A172 (cell line): Measurements from ENCODE around the gene RALBP1. TPM values are rescaled to one million over a fixed set of nuclear protein-coding genes. Genes with fewer than 3 reads are reported as not detected.
A peak's percentile ranks its signal among the peaks of the same experiment; 100 is the strongest.

Experiments
- DNase-seq: peaks from one replicate; pipeline ENCODE4 v3.0.0-alpha.2; 2015; ENCODE audit warnings: low spot score
- total RNA-seq: library from RNA; depleted of rRNA; stranded (reverse); fragments of >200 nt; shearing (Covaris generic); gene quantifications from 2 replicates; pipeline ENCODE4 v1.2.3, GENCODE V29; 2014

Gene RALBP1
- total RNA-seq, 1 experiment from 2014 or later: 79.5 TPM

DNA sequence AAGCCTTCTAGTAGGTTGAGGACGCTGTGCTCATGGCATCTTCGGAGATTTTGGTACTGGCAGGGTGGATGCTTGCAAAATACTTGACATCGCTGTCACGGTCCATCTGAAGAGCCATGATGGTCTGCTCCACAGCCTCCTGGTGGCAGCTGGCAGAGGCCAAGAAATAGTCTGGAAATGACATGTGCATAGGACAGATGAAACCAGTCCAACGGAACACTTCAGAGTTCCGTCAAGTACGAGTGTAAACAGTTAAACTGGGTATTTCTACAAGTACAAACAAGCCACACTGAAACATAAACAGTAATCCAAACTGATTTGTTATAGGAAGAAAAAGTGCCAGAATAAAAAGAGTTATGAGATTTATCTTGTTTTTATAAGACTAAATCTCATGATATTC, 72.5 kb downstream of the RALBP1 start:
- DNase-seq: no peak

DNA sequence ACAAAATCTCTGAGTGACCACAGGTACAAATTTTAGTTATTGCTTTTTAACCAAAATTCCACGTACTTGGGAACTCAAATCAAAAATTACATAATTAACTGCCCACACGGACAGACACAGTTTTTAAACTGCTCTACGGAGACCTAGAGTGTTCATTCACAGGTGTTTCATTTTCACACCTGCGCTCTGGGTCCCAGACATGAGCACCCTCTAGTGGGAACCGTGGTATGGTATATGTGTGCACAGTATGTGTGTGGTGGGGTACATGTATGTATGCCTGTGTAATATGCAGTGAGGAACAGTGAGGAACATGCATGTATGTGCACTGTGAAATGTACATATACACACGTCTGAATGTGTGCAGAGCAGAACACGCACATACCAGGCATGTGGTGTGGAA, 74.1 kb downstream of the RALBP1 start:
- no peak for DNase-seq

DNA sequence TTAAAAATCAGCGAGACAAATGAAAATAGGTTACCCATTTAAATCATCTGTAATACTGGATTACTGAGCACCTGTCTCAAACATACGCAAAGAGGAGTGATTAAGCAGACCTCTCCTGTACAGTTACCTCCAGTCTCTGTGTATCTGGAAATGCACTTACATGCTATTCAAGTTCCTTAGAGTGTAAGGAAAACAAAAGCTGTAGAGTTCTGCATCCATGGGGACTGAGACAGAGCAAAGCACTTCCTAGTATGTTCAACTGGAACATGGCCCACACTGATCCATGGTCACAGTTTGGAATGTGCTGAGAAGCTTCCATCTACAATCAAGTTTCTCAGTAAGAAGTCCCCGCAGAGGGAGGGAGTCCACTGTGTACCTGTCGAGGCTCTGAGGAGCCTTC, 75.1 kb downstream of the RALBP1 start:
- DNase-seq: no peak

DNA sequence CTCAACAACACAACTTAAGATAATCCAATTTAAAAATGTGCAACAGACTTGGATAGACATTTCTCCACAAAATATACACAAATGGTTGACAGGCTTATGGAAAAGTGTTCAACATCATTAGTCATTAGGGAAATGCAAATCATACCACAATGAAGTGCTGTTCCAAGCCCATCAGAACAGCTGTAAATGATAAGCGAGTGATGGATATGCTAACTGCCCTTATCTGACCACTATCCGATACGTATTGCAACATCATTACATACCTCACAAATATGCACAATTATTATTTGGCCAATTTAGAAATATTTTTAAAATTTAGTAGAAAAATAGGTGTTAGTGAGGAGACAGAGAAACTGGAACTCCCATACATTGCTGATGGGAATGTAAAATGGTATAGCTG, 76.9 kb downstream of the RALBP1 start:
- no peak for DNase-seq

DNA sequence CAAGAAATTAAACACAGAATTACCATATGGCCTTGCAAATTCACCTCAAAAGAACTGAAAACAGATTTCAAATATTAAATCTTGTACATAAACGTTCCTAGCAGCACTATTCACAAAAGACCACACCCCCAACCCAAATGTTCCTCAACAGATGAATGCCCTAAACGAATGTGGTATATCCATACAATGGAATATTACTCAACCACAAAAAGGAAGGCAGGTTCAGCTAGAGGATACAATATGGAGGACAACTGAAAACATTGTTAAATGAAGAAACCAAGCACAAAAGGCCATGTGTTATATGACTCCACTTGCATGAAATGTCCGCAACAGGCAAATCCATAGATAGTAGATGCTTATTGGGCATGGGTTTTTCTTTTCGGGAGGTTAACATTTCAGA, 77.3 kb downstream of the RALBP1 start:
- DNase-seq: no peak

DNA sequence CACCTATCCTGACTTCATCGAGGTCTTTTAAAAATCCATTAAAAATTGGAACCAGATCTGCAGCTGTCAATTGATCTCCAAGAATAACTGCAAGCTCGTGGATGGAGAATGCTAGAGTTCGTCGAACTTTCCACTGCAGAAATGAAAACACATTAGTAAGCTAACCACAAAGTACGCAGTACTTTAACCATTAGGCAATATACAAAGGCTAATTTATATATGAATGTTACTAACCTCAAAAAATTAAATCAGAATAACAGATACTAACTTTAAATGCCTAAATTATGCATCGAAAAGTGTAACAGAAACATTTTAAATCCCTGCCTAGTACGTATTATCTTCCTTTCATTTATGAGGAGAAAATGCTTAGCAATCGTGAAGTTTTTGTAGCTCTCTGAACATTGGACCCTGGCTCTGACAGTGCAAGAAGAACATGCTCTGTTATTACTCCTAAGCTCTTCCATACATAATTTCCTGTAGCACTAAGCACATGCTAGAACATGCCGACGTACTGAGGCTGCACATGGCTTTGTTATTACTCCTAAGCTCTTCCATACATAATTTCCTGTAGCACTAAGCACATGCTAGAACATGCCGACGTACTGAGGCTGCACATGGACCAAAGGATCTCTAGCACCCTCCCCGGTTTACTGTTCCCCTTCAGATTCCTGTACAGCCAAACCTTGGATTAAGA, 82.1 kb downstream of the RALBP1 start:
- DNase-seq: no peak

DNA sequence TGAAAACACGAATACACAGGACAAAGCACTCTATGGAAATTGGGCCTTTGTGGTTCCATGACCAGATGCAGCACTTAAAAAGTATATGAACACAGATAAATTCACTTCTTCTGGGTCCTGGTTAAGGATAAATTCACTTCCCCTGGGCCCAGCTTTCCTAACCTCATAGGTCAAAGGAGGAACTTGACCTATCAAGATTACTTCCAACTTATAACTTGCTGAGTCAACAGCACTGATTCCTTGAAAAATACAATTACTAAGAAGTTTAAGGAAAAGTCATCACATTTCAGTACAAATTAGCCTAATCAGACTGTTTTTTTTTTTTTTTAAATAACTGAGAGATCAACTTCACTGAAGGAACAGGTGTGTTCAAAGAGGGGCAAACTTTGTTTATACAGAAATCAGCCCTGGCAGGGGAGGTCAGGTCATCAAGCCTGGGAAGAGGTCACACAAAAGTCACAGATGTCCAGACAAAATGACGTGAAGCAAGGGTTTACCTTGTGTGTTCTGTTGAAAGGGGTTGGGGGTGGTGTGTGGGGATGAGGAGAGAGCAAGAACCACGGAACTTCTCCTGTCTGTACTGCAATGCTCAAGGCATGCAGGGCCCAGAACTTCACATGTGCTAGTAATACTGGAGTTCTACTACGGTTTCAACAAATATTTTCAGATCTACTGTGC, 83.2 kb downstream of the RALBP1 start:
- DNase-seq: no peak

DNA sequence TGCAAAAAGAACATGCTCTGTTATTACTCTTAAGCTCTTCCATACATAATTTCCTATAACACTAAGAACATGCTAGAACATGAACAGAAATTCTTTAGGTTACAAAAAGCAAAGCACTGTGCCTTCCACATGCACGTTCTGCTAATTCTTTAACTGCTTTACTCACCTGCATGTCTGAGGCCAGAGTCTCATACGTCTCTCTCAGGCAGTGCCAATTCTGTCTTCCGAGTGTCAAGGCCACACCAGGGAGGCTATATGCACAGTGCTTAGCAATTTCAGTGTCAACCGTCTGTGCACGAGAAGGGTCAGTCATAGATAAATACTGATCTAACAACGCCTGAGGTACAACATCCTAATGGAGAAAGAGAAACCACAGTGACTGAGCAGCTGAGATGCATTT, 83.9 kb downstream of the RALBP1 start:
- no peak for DNase-seq

DNA sequence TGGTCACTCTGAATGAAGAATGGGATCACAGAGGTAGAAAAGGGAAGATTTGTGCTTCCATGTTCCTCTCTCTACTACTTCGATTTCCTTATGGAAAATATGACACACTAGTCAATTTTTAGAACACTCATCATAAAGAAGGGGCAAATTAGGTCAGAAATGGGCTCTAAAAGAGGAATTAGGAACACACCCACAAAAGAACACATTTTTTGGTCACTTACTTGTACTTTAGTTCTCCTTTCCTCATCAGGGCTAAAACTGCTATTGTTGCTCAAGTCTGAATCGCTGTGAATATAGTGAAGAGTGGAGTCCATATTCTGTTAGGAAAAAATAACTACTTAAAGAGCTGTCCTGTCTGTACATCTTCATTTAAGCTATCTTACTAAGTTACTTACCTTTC, 86.4 kb downstream of the RALBP1 start:
- DNase-seq: no peak

DNA sequence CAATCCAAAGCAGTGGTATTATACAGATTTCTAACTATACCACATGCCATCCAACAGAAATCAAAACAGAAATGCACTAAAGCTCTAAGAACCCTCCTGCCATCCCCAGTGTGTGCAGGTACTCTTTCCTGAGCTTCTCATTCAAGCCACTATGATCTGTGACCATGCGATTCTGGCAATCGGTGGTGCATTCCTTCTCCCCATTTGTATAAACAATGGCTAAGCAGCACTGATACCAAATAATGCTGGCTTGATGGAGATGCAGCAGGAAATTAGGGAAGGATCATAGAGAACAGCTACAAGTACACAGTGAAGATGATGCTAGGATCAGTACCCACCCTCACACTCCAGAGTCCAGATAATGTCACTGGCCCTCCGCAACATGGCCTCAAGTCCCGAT, 87.3 kb downstream of the RALBP1 start:
- DNase-seq: no peak

DNA sequence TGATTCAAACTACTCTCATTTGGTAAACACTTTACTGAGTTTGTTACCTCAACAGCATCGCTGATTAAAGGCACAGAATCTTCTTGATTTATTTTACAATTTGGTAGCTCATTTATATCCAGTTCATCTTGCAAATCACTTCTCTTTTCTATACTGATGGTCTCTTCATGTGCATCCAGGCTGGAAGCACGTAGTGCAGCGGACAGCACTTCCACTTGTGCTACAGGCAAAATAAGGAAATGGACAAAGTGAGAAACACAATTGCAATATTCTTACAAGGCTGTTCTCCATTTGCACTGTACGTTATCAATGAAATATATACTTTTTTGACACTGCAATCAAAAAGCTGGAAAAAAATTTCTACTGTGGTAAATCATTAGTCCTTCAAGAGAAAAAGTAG, 88.0 kb downstream of the RALBP1 start:
- no peak for DNase-seq

DNA sequence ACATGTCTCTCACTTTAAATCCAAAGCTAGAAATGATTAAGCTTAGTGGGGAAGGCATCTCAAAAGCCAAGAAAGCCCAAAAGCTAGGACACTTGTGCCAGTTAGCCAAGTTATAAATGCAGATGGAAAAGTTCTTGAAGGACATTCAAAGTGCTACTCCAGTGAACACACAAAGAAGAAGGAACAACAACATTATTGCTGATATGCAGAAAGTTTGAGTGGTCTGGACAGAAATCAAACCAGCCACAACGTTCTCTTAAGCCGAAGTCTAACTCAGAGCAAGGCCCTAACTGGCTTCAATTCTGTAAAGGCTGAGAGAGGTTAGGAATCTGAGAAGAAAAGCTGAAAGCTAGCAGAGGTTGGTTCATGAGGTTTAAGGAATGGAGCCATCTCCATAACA, 90.1 kb downstream of the RALBP1 start:
- no peak for DNase-seq

DNA sequence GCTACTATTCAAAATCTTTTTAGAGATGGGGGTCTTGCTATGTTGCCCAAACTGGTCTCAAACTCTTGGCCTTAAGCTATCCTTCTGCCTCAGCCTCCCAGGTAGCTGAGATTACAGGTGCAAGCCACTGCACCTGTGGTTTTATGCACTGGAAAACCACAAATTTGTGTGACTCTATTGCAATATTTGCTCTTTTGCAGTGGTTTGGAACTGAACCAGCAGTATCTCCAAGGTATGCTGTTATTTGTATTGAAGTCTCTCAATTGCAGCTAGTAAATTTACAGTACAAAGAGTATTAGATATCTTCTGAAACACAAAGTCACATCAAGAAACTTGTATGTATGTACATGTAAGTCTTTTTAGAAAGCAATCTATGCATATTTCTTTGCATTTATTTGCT, 92.9 kb downstream of the RALBP1 start:
- DNase-seq: no peak

DNA sequence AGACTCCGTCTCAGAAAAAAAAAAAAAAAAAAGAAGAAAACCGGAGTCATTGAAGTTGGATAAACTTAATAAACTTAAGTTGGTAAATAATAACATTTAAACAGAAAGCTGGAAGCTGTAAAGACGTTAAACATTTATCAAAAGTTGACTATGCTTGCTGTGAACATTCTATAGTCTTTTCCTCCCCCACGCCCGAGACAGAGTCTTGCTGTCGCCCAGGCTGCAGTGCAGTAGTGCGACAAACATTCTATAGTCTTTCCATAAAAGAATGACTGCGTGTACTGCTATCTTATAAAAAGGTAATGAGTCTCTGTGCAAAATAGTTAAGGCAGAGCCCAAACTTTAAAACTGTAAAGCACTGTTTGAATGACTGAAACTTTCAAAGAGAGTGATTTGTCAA, 93.9 kb downstream of the RALBP1 start:
- DNase-seq: no peak

DNA sequence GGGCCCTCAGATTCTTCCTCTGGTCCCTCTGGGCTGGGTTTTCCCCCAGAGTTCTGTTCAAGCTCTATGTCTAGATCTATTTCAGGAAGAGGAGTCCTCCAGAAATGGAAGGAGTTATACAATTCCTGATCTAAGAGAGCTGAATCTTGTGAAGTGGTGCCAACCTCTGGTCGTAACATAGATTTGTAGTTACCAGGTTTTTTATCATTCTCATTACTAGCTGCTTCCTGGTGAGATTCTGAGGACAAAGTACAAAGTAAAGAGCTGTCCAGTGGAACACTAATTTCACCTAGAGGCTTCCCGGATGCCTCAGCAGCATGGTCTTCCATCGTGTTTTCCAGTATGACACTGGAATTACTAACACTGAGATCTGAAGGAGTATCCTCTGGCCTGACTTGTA, 94.9 kb downstream of the RALBP1 start:
- DNase-seq: no peak

DNA sequence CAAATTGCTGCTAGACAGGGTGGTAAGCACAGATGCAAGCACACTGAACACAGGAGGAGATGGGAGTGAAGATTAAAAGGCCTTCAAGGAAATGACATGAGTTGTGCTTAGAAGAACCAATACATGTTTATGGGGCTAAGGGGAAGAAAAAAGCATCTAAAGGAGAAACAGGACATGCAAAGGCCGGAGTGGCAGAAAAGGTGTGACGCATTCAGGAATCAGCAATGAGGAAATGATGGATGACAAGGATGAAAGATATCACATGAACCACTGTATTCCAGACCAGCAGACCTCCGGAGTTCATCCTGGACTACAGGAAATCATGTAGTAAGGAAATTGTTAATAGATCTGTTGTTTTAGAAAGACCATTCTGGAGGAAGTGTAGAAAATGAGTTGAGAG, 96.2 kb downstream of the RALBP1 start:
- DNase-seq: no peak

DNA sequence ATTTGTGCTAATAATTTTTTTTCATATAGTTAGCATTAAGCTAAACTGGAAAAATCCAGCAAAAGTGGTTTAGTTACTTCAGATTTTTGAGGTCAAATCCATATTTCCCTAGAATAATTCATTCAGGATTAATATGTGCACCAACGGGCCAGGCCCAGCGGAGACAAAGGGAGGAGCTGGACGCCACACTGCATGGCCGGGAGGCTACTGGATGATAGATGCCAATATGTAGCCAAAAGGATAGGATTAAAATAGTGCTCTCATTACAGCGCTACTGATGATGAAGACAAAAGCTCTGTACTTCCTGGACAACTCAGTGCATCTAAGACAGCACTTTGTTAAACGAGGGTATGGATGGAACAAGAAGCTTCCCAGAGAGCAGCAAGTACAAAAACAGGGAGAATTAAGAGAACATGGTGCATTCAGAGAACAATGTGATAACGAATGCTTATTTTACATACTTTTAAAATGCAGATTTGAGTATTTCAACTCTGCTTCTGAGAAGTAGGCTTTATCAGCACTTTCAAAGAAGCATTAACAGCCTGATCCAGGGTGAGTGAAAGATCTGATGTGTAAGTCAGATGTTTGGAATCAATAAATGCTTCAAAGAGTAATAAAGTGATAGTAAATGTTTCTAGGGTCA, 99.3 kb downstream of the RALBP1 start:
- no peak for DNase-seq

DNA sequence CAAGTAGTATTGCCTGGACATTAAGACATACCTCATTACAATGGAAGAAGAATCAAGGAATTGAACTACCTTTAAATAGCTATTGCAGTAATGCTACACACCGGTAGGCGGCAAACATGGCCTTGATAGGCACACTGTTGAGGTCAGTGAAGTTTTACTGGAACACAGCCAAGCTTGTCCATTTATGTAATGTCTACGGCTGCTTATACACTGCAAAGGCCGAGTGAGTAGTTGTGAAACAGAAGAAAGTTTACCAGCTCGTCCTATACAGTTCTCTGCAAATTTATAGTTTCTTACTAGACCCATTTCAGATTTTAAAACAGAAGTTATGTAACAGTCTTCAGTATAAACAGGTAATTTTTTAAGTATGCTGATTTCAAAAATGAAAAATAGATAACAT, 100.2 kb downstream of the RALBP1 start:
- peak; percentile 89 for DNase-seq

DNA sequence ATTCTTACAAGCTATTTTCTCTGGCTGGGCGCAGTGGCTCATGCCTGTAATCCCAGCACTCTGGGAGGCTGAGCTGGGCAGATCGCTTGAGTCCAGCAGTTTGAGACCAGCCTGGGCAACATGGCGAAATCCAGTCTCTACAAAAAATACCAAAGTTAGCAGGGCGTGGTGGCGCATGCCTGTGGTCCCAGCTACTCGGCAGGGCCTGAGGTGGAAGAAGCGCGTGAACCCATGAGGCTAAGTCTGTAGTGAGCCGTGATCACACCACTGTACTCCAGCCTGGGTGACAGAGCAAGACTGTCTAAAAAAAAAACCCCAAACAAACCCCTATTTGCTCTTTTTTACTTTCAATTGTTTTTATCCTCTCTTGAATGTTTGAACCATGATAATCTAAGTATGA, 102.0 kb downstream of the RALBP1 start:
- DNase-seq: no peak

DNA sequence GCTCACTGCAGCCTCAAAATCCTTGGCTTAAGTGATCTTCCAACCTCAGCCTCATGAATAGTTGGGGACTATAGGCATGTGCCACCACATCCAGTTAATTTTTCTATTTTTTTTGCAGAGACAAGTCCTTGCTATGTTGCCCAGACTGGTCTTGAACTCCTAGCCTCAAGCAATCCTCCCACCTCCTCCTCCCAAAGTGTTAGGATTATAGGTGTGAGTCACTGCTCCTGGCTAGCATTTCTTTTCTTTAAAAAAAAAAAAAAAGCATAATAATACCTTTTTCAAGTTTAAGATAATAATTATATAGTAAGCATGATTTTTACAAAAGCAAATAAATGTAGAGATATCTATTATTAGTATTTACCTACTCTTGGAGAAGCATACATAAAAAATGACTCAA, 103.0 kb downstream of the RALBP1 start:
- no peak for DNase-seq

DNA sequence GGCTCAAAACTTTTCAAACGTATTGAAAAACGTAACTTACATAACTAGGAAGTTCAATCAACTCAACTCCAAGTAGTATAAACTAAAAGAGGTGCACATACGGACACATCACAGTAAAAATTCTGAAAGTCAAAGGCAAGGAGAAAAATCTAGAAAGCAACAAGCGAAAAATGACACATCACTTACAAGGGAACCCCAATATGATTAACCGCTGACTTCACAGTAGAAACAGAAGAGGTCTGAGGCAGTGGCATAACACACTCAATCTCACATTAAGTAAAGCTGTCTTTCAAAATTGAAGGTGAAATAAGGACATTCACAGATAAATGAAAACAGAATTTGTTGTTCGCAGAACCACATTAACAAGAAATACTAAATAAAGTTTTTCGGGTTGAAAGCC, 106.4 kb downstream of the RALBP1 start:
- DNase-seq: no peak

DNA sequence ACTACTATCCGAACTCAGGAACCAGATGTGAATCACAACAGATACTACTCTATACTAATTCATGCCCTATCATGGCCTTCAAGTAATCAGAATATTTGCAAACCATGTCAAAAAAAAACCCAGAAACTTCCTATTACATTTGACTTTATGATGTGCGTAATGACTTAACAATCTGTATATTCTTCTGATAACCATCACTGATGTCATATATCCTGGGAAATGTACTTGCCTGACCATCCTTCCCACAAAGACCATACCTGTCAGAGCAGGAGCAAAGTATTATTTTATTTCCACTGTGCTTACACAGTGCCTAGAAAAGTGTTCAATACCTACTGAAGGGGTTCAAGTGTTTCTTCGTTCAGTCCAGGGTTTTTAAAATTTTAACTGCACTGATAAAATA, 111.5 kb downstream of the RALBP1 start:
- no peak for DNase-seq
